ENCODE measurements around the gene SMAD1. TPM values are rescaled to one million over a fixed set of nuclear protein-coding genes. Genes with fewer than 3 reads are reported as not detected.
A peak's percentile ranks its signal among the peaks of the same experiment; 100 is the strongest.

The SMAD1 gene
- total RNA-seq, 1 experiment from 2014 or later = 23.0 TPM

DNA sequence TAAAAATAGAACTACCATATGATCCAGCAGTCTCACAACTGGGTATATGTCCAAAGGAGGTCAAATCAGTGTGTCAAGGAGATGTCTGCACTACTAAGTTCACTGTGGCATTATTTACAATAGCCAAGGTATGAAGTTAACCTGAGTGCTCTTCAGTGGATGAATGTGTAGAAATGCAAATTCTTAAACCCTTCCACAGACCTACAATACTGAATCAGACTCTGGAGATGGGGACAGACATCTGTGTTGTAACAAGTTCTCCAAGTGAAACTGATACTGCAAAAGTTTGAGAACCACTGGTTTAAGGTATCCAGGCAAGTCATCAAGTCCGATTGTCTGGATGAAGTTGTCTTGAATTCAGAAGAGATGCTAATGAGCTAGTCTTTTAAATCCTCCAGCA is 38.5 kb downstream of the SMAD1 start:
- ChIA-PET POLR2A (no interaction called here), RAD21 (ENCODE audit: low non-redundant PET in 1 of 2, low total read pairs in 2 of 2, uncharacterized antibody in 2 of 2, unreplicated experiment in 2 of 2) (no interaction called here), CTCF (no interaction called here)
- H3K4me3 ChIP-seq (replicated peaks in 1 of 2; ENCODE audit: low read depth in 1 of 2, low read length in 2 of 2) = no peak overlapping the region
- no peaks in the 10 kb centered on the region; the same call in 1 of the 2 replicates for H4K20me1 ChIP-seq (ENCODE audit: insufficient read depth)
- H3K9me2 ChIP-seq (ENCODE audit: insufficient read depth) = no peaks in the 10 kb centered on the region
- H3K9me3 ChIP-seq (ENCODE audit: control insufficient read depth in 1 of 2, insufficient read depth in 1 of 2, low read depth in 1 of 2, low read length in 2 of 2) = no peaks in the 10 kb centered on the region
- no peak overlapping the region for H3K27ac ChIP-seq (ENCODE audit: low read depth, low read length)
- H3K9ac ChIP-seq (ENCODE audit: low read length) = no peak overlapping the region
- no peaks in the 10 kb centered on the region for H3K27me3 ChIP-seq (ENCODE audit: insufficient read depth, low read length)
- peaks cover 60% of the 10 kb centered on the region for H3K79me2 ChIP-seq (ENCODE audit: insufficient read depth, low read length)
- ATAC-seq (no peak), DNase-seq (ENCODE audit: low read depth, low spot score) (no peak)
- H3K4me1 ChIP-seq (ENCODE audit: control insufficient read depth in 1 of 2, insufficient read depth in 2 of 2, low read length in 2 of 2) = no peaks in the 10 kb centered on the region
- H3K36me3 ChIP-seq (ENCODE audit: control insufficient read depth in 1 of 2, insufficient read depth in 2 of 2, low read length in 2 of 2) = no peaks in the 10 kb centered on the region
- no peak for TF ChIP-seq POLR2A (IDR thresholded peaks at IDR 0.05; ENCODE audit: borderline replicate concordance, extremely low read depth, insufficient read depth, insufficient read length)
- TF ChIP-seq TCF7L2 (IDR thresholded peaks at IDR 0.05; ENCODE audit: borderline replicate concordance, extremely low read depth, insufficient read depth, insufficient read length) = no peak
- TF ChIP-seq, protein P1, sequence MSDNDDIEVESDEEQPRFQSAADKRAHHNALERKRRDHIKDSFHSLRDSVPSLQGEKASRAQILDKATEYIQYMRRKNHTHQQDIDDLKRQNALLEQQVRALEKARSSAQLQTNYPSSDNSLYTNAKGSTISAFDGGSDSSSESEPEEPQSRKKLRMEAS (IDR thresholded peaks at IDR 0.05) = no peak
- no peak for TF ChIP-seq SP1 (IDR thresholded peaks at IDR 0.05; ENCODE audit: low read depth)
- TF ChIP-seq ZNF274 (IDR thresholded peaks at IDR 0.05; ENCODE audit: low read depth, low read length) = no peak
- TF ChIP-seq CBX3 (IDR thresholded peaks at IDR 0.05; ENCODE audit: low read depth) = no peak
- TF ChIP-seq SIN3A (IDR thresholded peaks at IDR 0.05; ENCODE audit: low read depth) = no peak
- no peak for TF ChIP-seq CEBPB (IDR thresholded peaks at IDR 0.05; ENCODE audit: low read depth)
- TF ChIP-seq SRF (IDR thresholded peaks at IDR 0.05; ENCODE audit: low read depth) = no peak
- no peak for TF ChIP-seq EZH2phosphoT487 (IDR thresholded peaks at IDR 0.05; ENCODE audit: borderline replicate concordance)
- TF ChIP-seq YY1 (IDR thresholded peaks at IDR 0.05; ENCODE audit: extremely low read depth, insufficient replicate concordance, low read depth, low read length) = no peak
- TF ChIP-seq, protein P2, sequence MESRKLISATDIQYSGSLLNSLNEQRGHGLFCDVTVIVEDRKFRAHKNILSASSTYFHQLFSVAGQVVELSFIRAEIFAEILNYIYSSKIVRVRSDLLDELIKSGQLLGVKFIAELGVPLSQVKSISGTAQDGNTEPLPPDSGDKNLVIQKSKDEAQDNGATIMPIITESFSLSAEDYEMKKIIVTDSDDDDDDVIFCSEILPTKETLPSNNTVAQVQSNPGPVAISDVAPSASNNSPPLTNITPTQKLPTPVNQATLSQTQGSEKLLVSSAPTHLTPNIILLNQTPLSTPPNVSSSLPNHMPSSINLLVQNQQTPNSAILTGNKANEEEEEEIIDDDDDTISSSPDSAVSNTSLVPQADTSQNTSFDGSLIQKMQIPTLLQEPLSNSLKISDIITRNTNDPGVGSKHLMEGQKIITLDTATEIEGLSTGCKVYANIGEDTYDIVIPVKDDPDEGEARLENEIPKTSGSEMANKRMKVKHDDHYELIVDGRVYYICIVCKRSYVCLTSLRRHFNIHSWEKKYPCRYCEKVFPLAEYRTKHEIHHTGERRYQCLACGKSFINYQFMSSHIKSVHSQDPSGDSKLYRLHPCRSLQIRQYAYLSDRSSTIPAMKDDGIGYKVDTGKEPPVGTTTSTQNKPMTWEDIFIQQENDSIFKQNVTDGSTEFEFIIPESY (IDR thresholded peaks at IDR 0.05; ENCODE audit: extremely low read depth, insufficient replicate concordance, low read length) = no peak
- no peak for TF ChIP-seq JUND (IDR thresholded peaks at IDR 0.05)
- TF ChIP-seq RAD21 (IDR thresholded peaks at IDR 0.05; ENCODE audit: low read depth) = no peak
- TF ChIP-seq FOSL1 (IDR thresholded peaks at IDR 0.05; ENCODE audit: low read depth) = no peak
- no peak overlapping the region for H2AFZ ChIP-seq (ENCODE audit: low read depth, low read length, poor library complexity, severe bottlenecking)
- TSS peak; percentile 19 for BruUV-seq (replicated peaks)
- intact Hi-C loops (cut with micrococcal nuclease) = no loop called here
- H3K4me2 ChIP-seq (ENCODE audit: low read length) = no peak overlapping the region

Measured in HCT116 (cell line).